ENCODE measurements around the gene LTF.

Gene LTF

DNA sequence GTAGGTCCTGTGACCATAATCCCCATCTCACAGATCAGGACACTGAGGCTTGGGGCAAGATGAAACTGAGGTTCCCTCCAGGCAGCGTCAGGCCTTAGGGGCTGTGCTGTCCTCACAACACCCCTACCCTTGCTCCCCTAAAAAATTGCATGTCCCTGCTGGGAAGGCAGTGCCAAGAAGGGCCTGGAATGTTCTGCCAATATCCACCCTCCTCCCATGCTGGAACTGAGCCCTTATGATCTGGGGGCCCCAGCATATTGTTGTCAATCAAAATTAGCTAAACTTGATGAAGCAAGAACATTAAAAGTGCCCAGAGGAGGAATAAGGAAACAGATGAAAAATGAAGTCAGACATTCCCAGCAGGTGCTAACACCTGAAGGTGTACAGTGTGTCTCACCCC lies 19.7 kb upstream of the LTF start:
- POLR2A ChIA-PET: no interaction called here

DNA sequence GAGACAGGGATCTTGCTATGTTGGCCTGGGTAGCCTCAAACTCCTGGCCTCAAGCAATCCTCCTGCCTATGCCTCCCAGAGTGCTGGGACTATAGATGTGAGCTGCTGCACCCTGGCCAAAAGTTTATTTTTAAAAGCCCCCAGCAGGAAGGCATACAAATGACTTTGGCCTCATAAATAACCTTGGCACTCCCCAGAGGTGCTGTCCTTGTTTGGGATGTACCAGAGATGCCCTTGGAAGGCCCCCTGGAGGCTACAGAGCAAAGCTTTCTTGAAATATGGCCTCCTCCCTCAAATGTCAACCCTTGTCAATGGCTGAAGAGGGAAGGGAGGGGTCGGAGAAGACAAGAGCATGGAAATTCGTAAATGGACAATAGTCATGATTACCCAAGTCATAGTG lies 19.1 kb upstream of the LTF start:
- Histone ChIP-seq H3K4me1 (ENCODE audit: control insufficient read depth, insufficient read depth, low read length) (no peaks in the 10 kb centered on the region), H3K36me3 (ENCODE audit: control insufficient read depth in 2 of 2, insufficient read depth in 1 of 2, low read length in 2 of 2) (no peaks in the 10 kb centered on the region), H3K27ac (ENCODE audit: extremely low read depth, low read depth, low read length) (no peak overlapping the region), H3K9me3 (ENCODE audit: control insufficient read depth, insufficient read depth, low read depth, low read length) (no peaks in the 10 kb centered on the region), H3K4me3 (ENCODE audit: low read depth, low read length) (no peak overlapping the region)
- ChIA-PET CTCF (interaction anchor here (0.6 to 1.0 kb wide), 5 partner anchors 10 to 74 kb away, joined by 3 to 4 read pairs (median 3); no protein-coding TSS in a partner anchor), POLR2A (no interaction called here)
- TF ChIP-seq ZNF324 (tag by site-specific recombination; IDR thresholded peaks at IDR 0.05) (no peak), GLIS2 (tag by site-specific recombination; IDR thresholded peaks at IDR 0.05) (no peak), MZF1 (tag by site-specific recombination; IDR thresholded peaks at IDR 0.05; ENCODE audit: borderline replicate concordance) (no peak), ZNF514 (tag by site-specific recombination; IDR thresholded peaks at IDR 0.05) (no peak), ZNF768 (tag by site-specific recombination; IDR thresholded peaks at IDR 0.05) (no peak), ZNF175 (tag by site-specific recombination; IDR thresholded peaks at IDR 0.05) (no peak), ZNF423 (tag by site-specific recombination; IDR thresholded peaks at IDR 0.05) (no peak)
- TF ChIP-seq, protein P1, sequence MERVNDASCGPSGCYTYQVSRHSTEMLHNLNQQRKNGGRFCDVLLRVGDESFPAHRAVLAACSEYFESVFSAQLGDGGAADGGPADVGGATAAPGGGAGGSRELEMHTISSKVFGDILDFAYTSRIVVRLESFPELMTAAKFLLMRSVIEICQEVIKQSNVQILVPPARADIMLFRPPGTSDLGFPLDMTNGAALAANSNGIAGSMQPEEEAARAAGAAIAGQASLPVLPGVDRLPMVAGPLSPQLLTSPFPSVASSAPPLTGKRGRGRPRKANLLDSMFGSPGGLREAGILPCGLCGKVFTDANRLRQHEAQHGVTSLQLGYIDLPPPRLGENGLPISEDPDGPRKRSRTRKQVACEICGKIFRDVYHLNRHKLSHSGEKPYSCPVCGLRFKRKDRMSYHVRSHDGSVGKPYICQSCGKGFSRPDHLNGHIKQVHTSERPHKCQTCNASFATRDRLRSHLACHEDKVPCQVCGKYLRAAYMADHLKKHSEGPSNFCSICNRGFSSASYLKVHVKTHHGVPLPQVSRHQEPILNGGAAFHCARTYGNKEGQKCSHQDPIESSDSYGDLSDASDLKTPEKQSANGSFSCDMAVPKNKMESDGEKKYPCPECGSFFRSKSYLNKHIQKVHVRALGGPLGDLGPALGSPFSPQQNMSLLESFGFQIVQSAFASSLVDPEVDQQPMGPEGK (tag by site-specific recombination; IDR thresholded peaks at IDR 0.05): no peak

More for the DNA sequence above, 19.7 kb upstream of the LTF start:
- H3K4me1 ChIP-seq (ENCODE audit: control insufficient read depth, insufficient read depth, low read length): no peaks in the 10 kb centered on the region
- H3K27ac ChIP-seq (ENCODE audit: extremely low read depth, low read depth, low read length): no peak overlapping the region
- CTCF ChIA-PET: interaction anchor here (0.6 to 1.0 kb wide), 4 partner anchors 17 to 73 kb away, joined by 3 to 4 read pairs (median 3); no protein-coding TSS in a partner anchor
- H3K9me3 ChIP-seq (ENCODE audit: control insufficient read depth, insufficient read depth, low read depth, low read length): no peaks in the 10 kb centered on the region
- H3K4me3 ChIP-seq (ENCODE audit: low read depth, low read length): no peak overlapping the region
- no peaks in the 10 kb centered on the region for H3K36me3 ChIP-seq (ENCODE audit: control insufficient read depth in 2 of 2, insufficient read depth in 1 of 2, low read length in 2 of 2)
- TF ChIP-seq ZNF623 (tag by site-specific recombination; IDR thresholded peaks at IDR 0.05) (no peak), ZNF202 (tag by site-specific recombination; IDR thresholded peaks at IDR 0.05; ENCODE audit: borderline replicate concordance) (no peak), ZNF266 (tag by site-specific recombination; IDR thresholded peaks at IDR 0.05; ENCODE audit: low read depth) (no peak), ZNF341 (tag by site-specific recombination; IDR thresholded peaks at IDR 0.05; ENCODE audit: low read depth) (no peak), SP2 (tag by site-specific recombination; IDR thresholded peaks at IDR 0.05) (no peak), ZBTB17 (tag by site-specific recombination; IDR thresholded peaks at IDR 0.05) (no peak), ZNF391 (tag by site-specific recombination; IDR thresholded peaks at IDR 0.05; ENCODE audit: borderline replicate concordance, low read depth) (no peak), SCRT1 (tag by site-specific recombination; IDR thresholded peaks at IDR 0.05; ENCODE audit: borderline replicate concordance) (no peak), ZNF404 (tag by site-specific recombination; IDR thresholded peaks at IDR 0.05) (no peak), ZNF184 (tag by site-specific recombination; IDR thresholded peaks at IDR 0.05) (no peak), KLF1 (tag by site-specific recombination; IDR thresholded peaks at IDR 0.05) (no peak), ZNF571 (tag by site-specific recombination; IDR thresholded peaks at IDR 0.05) (no peak), ZNF248 (tag by site-specific recombination; IDR thresholded peaks at IDR 0.05) (no peak), ZFP37 (tag by site-specific recombination; IDR thresholded peaks at IDR 0.05) (no peak), GLI2 (tag by site-specific recombination; IDR thresholded peaks at IDR 0.05; ENCODE audit: borderline replicate concordance, low read depth) (no peak), ZNF174 (tag by site-specific recombination; IDR thresholded peaks at IDR 0.05) (no peak), ZNF791 (tag by site-specific recombination; IDR thresholded peaks at IDR 0.05) (no peak)
- TF ChIP-seq, protein P2, sequence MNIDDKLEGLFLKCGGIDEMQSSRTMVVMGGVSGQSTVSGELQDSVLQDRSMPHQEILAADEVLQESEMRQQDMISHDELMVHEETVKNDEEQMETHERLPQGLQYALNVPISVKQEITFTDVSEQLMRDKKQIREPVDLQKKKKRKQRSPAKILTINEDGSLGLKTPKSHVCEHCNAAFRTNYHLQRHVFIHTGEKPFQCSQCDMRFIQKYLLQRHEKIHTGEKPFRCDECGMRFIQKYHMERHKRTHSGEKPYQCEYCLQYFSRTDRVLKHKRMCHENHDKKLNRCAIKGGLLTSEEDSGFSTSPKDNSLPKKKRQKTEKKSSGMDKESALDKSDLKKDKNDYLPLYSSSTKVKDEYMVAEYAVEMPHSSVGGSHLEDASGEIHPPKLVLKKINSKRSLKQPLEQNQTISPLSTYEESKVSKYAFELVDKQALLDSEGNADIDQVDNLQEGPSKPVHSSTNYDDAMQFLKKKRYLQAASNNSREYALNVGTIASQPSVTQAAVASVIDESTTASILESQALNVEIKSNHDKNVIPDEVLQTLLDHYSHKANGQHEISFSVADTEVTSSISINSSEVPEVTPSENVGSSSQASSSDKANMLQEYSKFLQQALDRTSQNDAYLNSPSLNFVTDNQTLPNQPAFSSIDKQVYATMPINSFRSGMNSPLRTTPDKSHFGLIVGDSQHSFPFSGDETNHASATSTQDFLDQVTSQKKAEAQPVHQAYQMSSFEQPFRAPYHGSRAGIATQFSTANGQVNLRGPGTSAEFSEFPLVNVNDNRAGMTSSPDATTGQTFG (tag by site-specific recombination; IDR thresholded peaks at IDR 0.05; ENCODE audit: borderline replicate concordance): no peak
- TF ChIP-seq, protein P3, sequence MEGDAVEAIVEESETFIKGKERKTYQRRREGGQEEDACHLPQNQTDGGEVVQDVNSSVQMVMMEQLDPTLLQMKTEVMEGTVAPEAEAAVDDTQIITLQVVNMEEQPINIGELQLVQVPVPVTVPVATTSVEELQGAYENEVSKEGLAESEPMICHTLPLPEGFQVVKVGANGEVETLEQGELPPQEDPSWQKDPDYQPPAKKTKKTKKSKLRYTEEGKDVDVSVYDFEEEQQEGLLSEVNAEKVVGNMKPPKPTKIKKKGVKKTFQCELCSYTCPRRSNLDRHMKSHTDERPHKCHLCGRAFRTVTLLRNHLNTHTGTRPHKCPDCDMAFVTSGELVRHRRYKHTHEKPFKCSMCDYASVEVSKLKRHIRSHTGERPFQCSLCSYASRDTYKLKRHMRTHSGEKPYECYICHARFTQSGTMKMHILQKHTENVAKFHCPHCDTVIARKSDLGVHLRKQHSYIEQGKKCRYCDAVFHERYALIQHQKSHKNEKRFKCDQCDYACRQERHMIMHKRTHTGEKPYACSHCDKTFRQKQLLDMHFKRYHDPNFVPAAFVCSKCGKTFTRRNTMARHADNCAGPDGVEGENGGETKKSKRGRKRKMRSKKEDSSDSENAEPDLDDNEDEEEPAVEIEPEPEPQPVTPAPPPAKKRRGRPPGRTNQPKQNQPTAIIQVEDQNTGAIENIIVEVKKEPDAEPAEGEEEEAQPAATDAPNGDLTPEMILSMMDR (tag by site-specific recombination; IDR thresholded peaks at IDR 0.05): no peak
- TF ChIP-seq, protein P4, sequence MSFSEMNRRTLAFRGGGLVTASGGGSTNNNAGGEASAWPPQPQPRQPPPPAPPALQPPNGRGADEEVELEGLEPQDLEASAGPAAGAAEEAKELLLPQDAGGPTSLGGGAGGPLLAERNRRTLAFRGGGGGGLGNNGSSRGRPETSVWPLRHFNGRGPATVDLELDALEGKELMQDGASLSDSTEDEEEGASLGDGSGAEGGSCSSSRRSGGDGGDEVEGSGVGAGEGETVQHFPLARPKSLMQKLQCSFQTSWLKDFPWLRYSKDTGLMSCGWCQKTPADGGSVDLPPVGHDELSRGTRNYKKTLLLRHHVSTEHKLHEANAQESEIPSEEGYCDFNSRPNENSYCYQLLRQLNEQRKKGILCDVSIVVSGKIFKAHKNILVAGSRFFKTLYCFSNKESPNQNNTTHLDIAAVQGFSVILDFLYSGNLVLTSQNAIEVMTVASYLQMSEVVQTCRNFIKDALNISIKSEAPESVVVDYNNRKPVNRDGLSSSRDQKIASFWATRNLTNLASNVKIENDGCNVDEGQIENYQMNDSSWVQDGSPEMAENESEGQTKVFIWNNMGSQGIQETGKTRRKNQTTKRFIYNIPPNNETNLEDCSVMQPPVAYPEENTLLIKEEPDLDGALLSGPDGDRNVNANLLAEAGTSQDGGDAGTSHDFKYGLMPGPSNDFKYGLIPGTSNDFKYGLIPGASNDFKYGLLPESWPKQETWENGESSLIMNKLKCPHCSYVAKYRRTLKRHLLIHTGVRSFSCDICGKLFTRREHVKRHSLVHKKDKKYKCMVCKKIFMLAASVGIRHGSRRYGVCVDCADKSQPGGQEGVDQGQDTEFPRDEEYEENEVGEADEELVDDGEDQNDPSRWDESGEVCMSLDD (tag by site-specific recombination; IDR thresholded peaks at IDR 0.05): no peak
